Hepatocyte (in vitro differentiated cells): Measurements from ENCODE around the gene MEGF11.

Experiments
- EZH2 ChIP-seq: fragments of 200-600 bp; sonication (generic); IDR thresholded peaks from 2 replicates; pipeline ENCODE4 v1.6.1; 2016; ENCODE audit warnings: antibody characterized with exemption, mild to moderate bottlenecking, borderline replicate concordance
- EZH2phosphoT487 ChIP-seq: fragments of 200-600 bp; sonication (generic); IDR thresholded peaks from one replicate; pipeline ENCODE4 v1.6.1; 2018; ENCODE audit warnings: antibody characterized with exemption, mild to moderate bottlenecking, low read depth, moderate library complexity; ENCODE audit not compliant: unreplicated experiment, severe bottlenecking
- TF ChIP-seq, protein P1 (sequence below): fragments of 200-600 bp; sonication (generic); IDR thresholded peaks from 2 replicates; pipeline ENCODE4 v1.5.1; 2016; ENCODE audit warnings: antibody characterized with exemption, mild to moderate bottlenecking; ENCODE audit not compliant: poor library complexity

DNA sequence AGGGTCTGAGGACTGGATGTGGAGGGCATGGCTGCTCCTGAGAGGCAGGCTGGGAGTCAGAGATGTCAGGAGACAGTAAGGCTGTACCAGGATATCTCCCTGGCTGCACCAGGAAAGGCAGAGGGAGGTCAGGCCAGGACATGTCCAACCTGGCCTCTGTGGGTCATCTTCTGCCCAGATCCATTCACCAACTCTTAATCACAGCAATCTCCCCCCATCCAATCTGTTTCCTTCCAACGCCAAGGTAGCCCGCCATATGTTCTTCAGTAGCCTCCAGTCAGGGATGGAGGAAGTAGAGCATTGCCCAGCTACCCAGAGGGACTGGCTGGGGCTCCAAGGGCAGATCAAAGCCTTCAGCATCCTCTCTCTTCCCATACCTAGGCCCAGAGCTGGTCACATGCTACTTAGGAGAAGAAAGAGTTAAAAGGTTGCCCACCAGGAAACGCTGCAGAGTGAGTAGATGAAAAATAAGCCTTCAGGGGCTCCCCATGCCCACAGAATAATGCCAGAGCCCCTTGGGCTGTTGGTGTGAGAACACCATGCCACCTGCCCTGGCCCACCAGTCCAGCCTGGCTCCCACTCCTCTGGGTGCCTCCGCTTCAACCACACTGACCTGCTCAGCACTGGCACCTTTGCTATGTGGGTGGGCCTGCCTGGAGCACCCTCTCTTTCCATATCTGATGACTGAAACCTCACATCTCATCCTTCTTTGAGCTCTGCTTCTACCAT, 176.8 kb downstream of the MEGF11 start:
- TF ChIP-seq, protein P1, sequence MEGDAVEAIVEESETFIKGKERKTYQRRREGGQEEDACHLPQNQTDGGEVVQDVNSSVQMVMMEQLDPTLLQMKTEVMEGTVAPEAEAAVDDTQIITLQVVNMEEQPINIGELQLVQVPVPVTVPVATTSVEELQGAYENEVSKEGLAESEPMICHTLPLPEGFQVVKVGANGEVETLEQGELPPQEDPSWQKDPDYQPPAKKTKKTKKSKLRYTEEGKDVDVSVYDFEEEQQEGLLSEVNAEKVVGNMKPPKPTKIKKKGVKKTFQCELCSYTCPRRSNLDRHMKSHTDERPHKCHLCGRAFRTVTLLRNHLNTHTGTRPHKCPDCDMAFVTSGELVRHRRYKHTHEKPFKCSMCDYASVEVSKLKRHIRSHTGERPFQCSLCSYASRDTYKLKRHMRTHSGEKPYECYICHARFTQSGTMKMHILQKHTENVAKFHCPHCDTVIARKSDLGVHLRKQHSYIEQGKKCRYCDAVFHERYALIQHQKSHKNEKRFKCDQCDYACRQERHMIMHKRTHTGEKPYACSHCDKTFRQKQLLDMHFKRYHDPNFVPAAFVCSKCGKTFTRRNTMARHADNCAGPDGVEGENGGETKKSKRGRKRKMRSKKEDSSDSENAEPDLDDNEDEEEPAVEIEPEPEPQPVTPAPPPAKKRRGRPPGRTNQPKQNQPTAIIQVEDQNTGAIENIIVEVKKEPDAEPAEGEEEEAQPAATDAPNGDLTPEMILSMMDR: no peak
- TF ChIP-seq EZH2: no peak
- TF ChIP-seq EZH2phosphoT487: no peak
